MCF 10A (cell line): ENCODE measurements around the gene GABRB1. TPM values are rescaled to one million over a fixed set of nuclear protein-coding genes. Genes with fewer than 3 reads are reported as not detected.

Experiments
- BruUV-seq: library from RNA; stranded (reverse); fragments of 400-500 nt; replicated peaks from 2 replicates; lab custom pipeline; 2021; lab: Mats Ljungman, UMichigan
- CTCF ChIA-PET: fragments of 300-600 bp; sonication (Branson Sonifier 250); formaldehyde crosslinking; extraction: SDS; loops from one replicate; lab custom pipeline; 2021; ENCODE audit warnings: antibody characterized with exemption, inconsistent platforms; lab: Yijun Ruan, JAX
- POLR2A ChIA-PET: fragments of 300-600, 350-650 bp; sonication (Branson Sonifier 250); formaldehyde crosslinking; extraction: SDS; loops from one replicate; lab custom pipeline; 2020; ENCODE audit warnings: antibody characterized with exemption, inconsistent platforms; lab: Yijun Ruan, JAX
- DNase-seq: peaks from one replicate; pipeline ENCODE4 v3.0.0-alpha.2; 2018; ENCODE audit not compliant: unreplicated experiment
- H3K27ac Mint-ChIP-seq: one replicate; pipeline ENCODE4 v1.8.0; 2022; ENCODE audit warnings: mild to moderate bottlenecking, low read depth, mixed read lengths; ENCODE audit not compliant: unreplicated experiment
- H3K27me3 Mint-ChIP-seq: one replicate; pipeline ENCODE4 v1.8.0; 2022; ENCODE audit warnings: mixed read lengths; ENCODE audit not compliant: insufficient read depth, unreplicated experiment
- H3K36me3 Mint-ChIP-seq: one replicate; pipeline ENCODE4 v1.8.0; 2022; ENCODE audit warnings: mild to moderate bottlenecking, moderate library complexity, mixed read lengths; ENCODE audit not compliant: insufficient read depth, unreplicated experiment
- H3K4me1 Mint-ChIP-seq: one replicate; pipeline ENCODE4 v1.8.0; 2022; ENCODE audit warnings: mixed read lengths; ENCODE audit not compliant: insufficient read depth, unreplicated experiment
- H3K4me3 Mint-ChIP-seq: one replicate; pipeline ENCODE4 v1.8.0; 2022; ENCODE audit warnings: mild to moderate bottlenecking, moderate library complexity, mixed read lengths; ENCODE audit not compliant: unreplicated experiment
- H3K9me3 Mint-ChIP-seq: one replicate; pipeline ENCODE4 v1.8.0; 2022; ENCODE audit warnings: mixed read lengths; ENCODE audit not compliant: unreplicated experiment
- CTCF ChIP-seq: fragments of 200-600 bp; IDR thresholded peaks from one replicate; pipeline ENCODE4 v1.8.0; 2022; ENCODE audit warnings: antibody characterized with exemption, mild to moderate bottlenecking; ENCODE audit not compliant: unreplicated experiment
- intact Hi-C: fragments of 100-400 bp; cut with micrococcal nuclease; formaldehyde crosslinking; loops from 2 replicates; pipeline ENCODE4 v1.14.1; 2022
- total RNA-seq: library from RNA; stranded (reverse); gene quantifications from 2 replicates; pipeline ENCODE4 v1.2.3, GENCODE V29; 2022

The GABRB1 gene
- total RNA-seq, 1 experiment from 2014 or later, result not detected

GRCh38 chr4:46993075-46994006 is 38.0 kb upstream of the GABRB1 start, which contains the start of gene GABRA4:
TSS of gene GABRA4 (minus strand) at chr4:46993581. CDS start at chr4:46993424, 157 bp downstream.
- Mint-ChIP-seq H3K27ac (no peak within 1 kb of the TSS), H3K4me1 (peaks cover 7% of the 10 kb centered on the region), H3K27me3 (peaks cover 48% of the 10 kb centered on the region), H3K4me3 (peak within 1 kb of the TSS; percentile 58), H3K36me3 (no peaks in the 10 kb centered on the region), H3K9me3 (no peaks in the 10 kb centered on the region)
- BruUV-seq, result no TSS peak
- POLR2A ChIA-PET, result no interaction called here
- no peak for DNase-seq
- CTCF ChIA-PET, result interaction anchor here (0.7 kb wide), 2 partner anchors 144 to 308 kb away, joined by 3 read pairs; no protein-coding TSS in a partner anchor
- TF ChIP-seq CTCF, result no peak
- intact Hi-C loops, result no loop called here

GRCh38 chr4:46994007-46994405 is 37.4 kb upstream of the GABRB1 start:
- peak; percentile 15 for DNase-seq
- H3K9me3 Mint-ChIP-seq, result no peaks in the 10 kb centered on the region
- H3K27ac Mint-ChIP-seq, result no peak overlapping the region
- peaks cover 7% of the 10 kb centered on the region for H3K4me1 Mint-ChIP-seq
- TF ChIP-seq CTCF, result no peak
- peaks cover 48% of the 10 kb centered on the region for H3K27me3 Mint-ChIP-seq
- ChIA-PET POLR2A (no interaction called here), CTCF (interaction anchor here (0.7 kb wide), 2 partner anchors 144 to 307 kb away, joined by 3 read pairs; no protein-coding TSS in a partner anchor)
- BruUV-seq, result no TSS peak
- H3K36me3 Mint-ChIP-seq, result no peaks in the 10 kb centered on the region
- intact Hi-C loops, result no loop called here
- peak overlapping the region; percentile 58 for H3K4me3 Mint-ChIP-seq

GRCh38 chr4:46999566-46999965 is 31.8 kb upstream of the GABRB1 start:
- Mint-ChIP-seq H3K27ac (no peak overlapping the region), H3K27me3 (peaks cover 10% of the 10 kb centered on the region), H3K4me3 (no peak overlapping the region), H3K36me3 (no peaks in the 10 kb centered on the region), H3K9me3 (no peaks in the 10 kb centered on the region), H3K4me1 (no peaks in the 10 kb centered on the region)
- CTCF ChIA-PET, result interaction anchor here (0.9 to 1.9 kb wide), 7 partner anchors 20 to 671 kb away, joined by 3 to 5 read pairs (median 5); no protein-coding TSS in a partner anchor
- TF ChIP-seq CTCF, result no peak
- DNase-seq, result no peak
- POLR2A ChIA-PET, result interaction anchor here (0.6 to 2.0 kb wide), 3 partner anchors 11 to 71 kb away, joined by 3 to 8 read pairs (median 3); partner anchors contain the start of gene GABRB1
- intact Hi-C loops, result no loop called here
- no TSS peak for BruUV-seq

GRCh38 chr4:47000406-47000805 is 31.0 kb upstream of the GABRB1 start:
- Mint-ChIP-seq H3K9me3 (no peaks in the 10 kb centered on the region), H3K36me3 (no peaks in the 10 kb centered on the region), H3K4me1 (no peaks in the 10 kb centered on the region), H3K4me3 (no peak overlapping the region), H3K27ac (no peak overlapping the region), H3K27me3 (peaks cover 2% of the 10 kb centered on the region)
- no peak for DNase-seq
- no peak for TF ChIP-seq CTCF
- BruUV-seq, result no TSS peak
- intact Hi-C loops, result loop anchor here (5.0 kb wide), 1 partner anchor 673 kb away; no protein-coding TSS in a partner anchor
- ChIA-PET CTCF (interaction anchor here (0.6 to 1.9 kb wide), 9 partner anchors 23 to 672 kb away, joined by 3 to 5 read pairs (median 3); no protein-coding TSS in a partner anchor), POLR2A (interaction anchor here (2.0 kb wide), 1 partner anchor 10 kb away, joined by 8 read pairs; no protein-coding TSS in a partner anchor)
